Omental fat pad (tissue), 4 donors: ENCODE results near the gene HMX1. TPM values are rescaled to one million over a fixed set of nuclear protein-coding genes. Genes with fewer than 3 reads are reported as not detected.

ENCODE experiments used
- ATAC-seq: fragments of 150-250 bp; one replicate; pipeline ENCODE4 v1.9.1; 2016; ENCODE audit warnings: mild to moderate bottlenecking, moderate library complexity; ENCODE audit not compliant: low FRiP score
- DNase-seq: peaks from one replicate; pipeline ENCODE4 v3.0.0-alpha.2; 2019; ENCODE audit warnings: low spot score
- CTCF ChIP-seq, 3 donors: fragments of 450-650 bp; IDR thresholded peaks; one replicate each; pipeline ENCODE4 v1.5.1; 2016 to 2017; ENCODE audit warnings: antibody characterized with exemption in 3 of 3, mild to moderate bottlenecking in 3 of 3, moderate library complexity in 2 of 3
- total RNA-seq, 4 donors: library from RNA; depleted of rRNA; stranded (reverse); fragments of >200 nt; gene quantifications; one replicate each; pipeline ENCODE4 v1.1.0, GENCODE V29; 2016

The HMX1 gene
- total RNA-seq, 4 donors from 2014 or later: not detected

GRCh38 chr4:8858701-8859210, 12.9 kb downstream of the HMX1 start:
- ATAC-seq (no peak), DNase-seq (no peak)
- no peak for TF ChIP-seq CTCF (IDR thresholded peaks at IDR 0.05)

GRCh38 chr4:8857766-8858700, 13.6 kb downstream of the HMX1 start:
- TF ChIP-seq CTCF (IDR thresholded peaks at IDR 0.05): no peak
- DNase-seq (no peak), ATAC-seq (no peak)

- no peak for ATAC-seq
- DNase-seq: no peak
- TF ChIP-seq CTCF (IDR thresholded peaks at IDR 0.05): no peak
These were observed 14.6 kb downstream of the HMX1 start for GRCh38 chr4:8856835-8857621.

- ATAC-seq: no peak
- no peak for DNase-seq
- no peak for TF ChIP-seq CTCF (IDR thresholded peaks at IDR 0.05)
These were observed 15.8 kb downstream of the HMX1 start for GRCh38 chr4:8855818-8856245.

- DNase-seq: no peak
- no peak for ATAC-seq
- no peak for TF ChIP-seq CTCF (IDR thresholded peaks at IDR 0.05)
These were observed 16.7 kb downstream of the HMX1 start for GRCh38 chr4:8854931-8855330.

- TF ChIP-seq CTCF (IDR thresholded peaks at IDR 0.05): no peak
- no peak for ATAC-seq
- DNase-seq: no peak
These were observed 17.6 kb downstream of the HMX1 start for GRCh38 chr4:8854016-8854415.
